NCI-H524 treated with DMSO at 0.1 percent for 48 hours (cell line): ENCODE results near the gene DCLRE1B.
"Not testable (repeated sequence)": the region's sequence is repeated elsewhere in the genome, so short reads cannot be mapped to it uniquely, and the experiment has no call there.

ENCODE experiments used
- DNase-seq: peaks from one replicate; lab custom pipeline; 2025; lab: John Stamatoyannopoulos, UW

DCLRE1B gene

GRCh38 chr1:113948151-113948550 is 43.0 kb downstream of the DCLRE1B start:
- DNase-seq = not testable (repeated sequence)

- no peak for DNase-seq
Measured at GRCh38 chr1:113949007-113949406, 43.9 kb downstream of the DCLRE1B start.

GRCh38 chr1:113950908-113951307 is 45.8 kb downstream of the DCLRE1B start:
- no peak for DNase-seq

- no peak for DNase-seq
Measured at GRCh38 chr1:113951719-113952118, 46.6 kb downstream of the DCLRE1B start.

- no peak for DNase-seq
Measured at GRCh38 chr1:113957984-113958383, 52.9 kb downstream of the DCLRE1B start.

- DNase-seq = no peak
Measured at GRCh38 chr1:113958691-113959090, 53.6 kb downstream of the DCLRE1B start.

GRCh38 chr1:113963281-113963906 is 58.3 kb downstream of the DCLRE1B start:
- DNase-seq = no peak
